AG09309 (cell line): ENCODE results near the gene SUPV3L1.

Experiments
- DNase-seq: peaks from one replicate; pipeline ENCODE4 v3.0.0-alpha.2; 2010; ENCODE audit warnings: low read depth
- H3K4me3 ChIP-seq: 2 replicates; pipeline ENCODE4 v1.5.1; 2011; ENCODE audit warnings: mild to moderate bottlenecking, low read depth, low read length, moderate library complexity; ENCODE audit not compliant: control insufficient read depth
- CTCF ChIP-seq: IDR thresholded peaks from 2 replicates; pipeline ENCODE4 v1.5.1; 2011; ENCODE audit warnings: mild to moderate bottlenecking, low read depth, low read length, inconsistent platforms; ENCODE audit not compliant: insufficient read depth, control insufficient read depth; ENCODE audit errors: missing control alignments

SUPV3L1 gene

DNA sequence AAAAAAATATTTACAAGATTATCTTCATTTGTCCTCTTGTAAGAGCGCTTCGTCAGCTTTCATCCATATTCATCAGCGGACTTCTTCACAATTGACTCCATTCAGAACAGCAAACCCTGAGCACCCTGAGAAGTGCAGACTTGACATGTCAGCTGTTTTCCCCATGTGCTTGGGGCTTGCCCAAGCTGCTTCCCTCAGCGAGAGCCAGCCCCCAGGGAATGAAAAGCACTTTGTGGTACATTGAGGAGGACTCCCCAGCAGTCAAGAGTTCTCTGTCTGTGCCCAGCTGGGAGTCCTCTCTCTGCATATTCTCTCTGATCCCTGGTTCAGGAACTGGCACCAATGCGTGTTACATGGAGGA is 62.8 kb downstream of the SUPV3L1 start:
- DNase-seq: no peak
- TF ChIP-seq CTCF: no peak
- H3K4me3 ChIP-seq: no peak overlapping the region

GRCh38 chr10:69243817-69244216 is 63.8 kb downstream of the SUPV3L1 start:
- TF ChIP-seq CTCF: no peak
- DNase-seq: no peak
- H3K4me3 ChIP-seq: no peak overlapping the region

GRCh38 chr10:69246036-69246435 is 66.0 kb downstream of the SUPV3L1 start:
- no peak overlapping the region for H3K4me3 ChIP-seq
- TF ChIP-seq CTCF: no peak
- DNase-seq: no peak

DNA sequence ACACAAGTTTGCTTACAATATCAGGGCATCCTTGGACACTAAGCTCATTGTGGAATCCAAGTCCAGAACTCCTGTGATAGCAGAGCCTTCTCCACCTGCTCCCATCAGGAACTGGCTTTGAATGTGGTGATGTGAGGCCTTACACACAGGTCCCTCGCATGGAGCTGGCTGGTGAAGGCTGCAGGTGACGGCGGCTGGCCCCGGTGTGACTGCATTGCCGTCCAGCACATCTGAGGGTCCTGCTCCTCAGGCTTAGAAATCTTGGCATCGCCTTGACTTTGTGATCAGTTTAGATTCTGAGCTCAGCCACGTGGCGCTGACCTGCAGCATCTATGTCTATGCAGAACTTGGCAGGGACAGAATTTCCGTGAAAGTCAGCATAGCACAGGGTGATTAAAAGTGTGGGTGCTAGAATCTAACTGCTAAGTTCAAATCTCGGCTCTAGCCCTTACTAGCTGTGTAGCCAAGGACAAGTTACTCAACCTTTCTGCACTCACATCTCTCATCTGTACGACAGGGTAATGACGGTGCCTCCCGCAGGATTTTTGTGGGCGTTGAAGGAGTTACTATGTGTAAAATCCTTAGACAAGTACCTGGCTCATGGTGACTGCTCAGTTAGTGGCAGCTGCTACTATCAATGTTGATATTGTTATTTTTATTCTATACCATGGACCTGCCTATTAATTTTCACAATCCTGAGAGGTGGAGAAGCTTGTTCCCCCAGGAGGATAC is 66.7 kb downstream of the SUPV3L1 start:
- DNase-seq: no peak
- H3K4me3 ChIP-seq: no peak overlapping the region
- no peak for TF ChIP-seq CTCF

GRCh38 chr10:69247313-69247710 is 67.3 kb downstream of the SUPV3L1 start:
- no peak for TF ChIP-seq CTCF
- DNase-seq: no peak
- H3K4me3 ChIP-seq: no peak overlapping the region

- DNase-seq: no peak
- no peak overlapping the region for H3K4me3 ChIP-seq
- no peak for TF ChIP-seq CTCF
Observed at GRCh38 chr10:69248117-69248730, 68.2 kb downstream of the SUPV3L1 start.
